IgD-negative memory B cell (primary cell): ENCODE measurements around the gene GLP1R. TPM values are rescaled to one million over a fixed set of nuclear protein-coding genes. Genes with fewer than 3 reads are reported as not detected.

Experiments used
- H3K27ac Mint-ChIP-seq, 3 donors: one replicate each; pipeline ENCODE4 v1.8.0; 2020 to 2022; ENCODE audit warnings: mild to moderate bottlenecking in 3 of 3, mixed read lengths in 3 of 3, moderate library complexity in 1 of 3
- H3K27me3 Mint-ChIP-seq: one replicate; pipeline ENCODE4 v1.8.0; 2021; ENCODE audit warnings: mixed read lengths
- H3K36me3 Mint-ChIP-seq: one replicate; pipeline ENCODE4 v1.8.0; 2020; ENCODE audit warnings: mild to moderate bottlenecking, mixed read lengths
- H3K4me1 Mint-ChIP-seq, 3 donors: one replicate each; pipeline ENCODE4 v1.8.0; 2020 to 2022; ENCODE audit warnings: mixed read lengths in 3 of 3, mild to moderate bottlenecking in 1 of 3
- H3K4me3 Mint-ChIP-seq, 4 donors: one replicate each; pipeline ENCODE4 v1.8.0; 2020 to 2022; ENCODE audit warnings: mild to moderate bottlenecking in 4 of 4, mixed read lengths in 4 of 4, moderate library complexity in 3 of 4
- H3K9me3 Mint-ChIP-seq, 3 donors: one replicate each; pipeline ENCODE4 v1.8.0; 2020 to 2021; ENCODE audit warnings: mixed read lengths in 3 of 3, mild to moderate bottlenecking in 1 of 3
- polyA plus RNA-seq: library from polyadenylated mRNA; unstranded; fragments of 300-500 nt; fragmentation: Illumina TruSeq; gene quantifications from one replicate; pipeline ENCODE4 v1.2.3, GENCODE V29; 2021

Gene GLP1R
- polyA plus RNA-seq, 1 donor from 2014 or later = not detected

GRCh38 chr6:39053854-39054576, 5.4 kb downstream of the GLP1R start:
- Mint-ChIP-seq H3K4me1 (peaks cover 0 to 2% (median 0%) of the 10 kb centered on the region in 3 donors), H3K36me3 (no peaks in the 10 kb centered on the region), H3K9me3 (no peaks in the 10 kb centered on the region), H3K4me3 (no peak overlapping the region), H3K27me3 (peaks cover 30% of the 10 kb centered on the region), H3K27ac (no peak overlapping the region)

GRCh38 chr6:39054577-39055142, 6.1 kb downstream of the GLP1R start:
- no peaks in the 10 kb centered on the region for H3K9me3 Mint-ChIP-seq
- no peaks in the 10 kb centered on the region for H3K36me3 Mint-ChIP-seq
- H3K4me1 Mint-ChIP-seq = peaks cover 0 to 2% (median 0%) of the 10 kb centered on the region in 3 donors
- no peak overlapping the region for H3K27ac Mint-ChIP-seq
- no peak overlapping the region for H3K4me3 Mint-ChIP-seq
- peaks cover 28% of the 10 kb centered on the region for H3K27me3 Mint-ChIP-seq

DNA sequence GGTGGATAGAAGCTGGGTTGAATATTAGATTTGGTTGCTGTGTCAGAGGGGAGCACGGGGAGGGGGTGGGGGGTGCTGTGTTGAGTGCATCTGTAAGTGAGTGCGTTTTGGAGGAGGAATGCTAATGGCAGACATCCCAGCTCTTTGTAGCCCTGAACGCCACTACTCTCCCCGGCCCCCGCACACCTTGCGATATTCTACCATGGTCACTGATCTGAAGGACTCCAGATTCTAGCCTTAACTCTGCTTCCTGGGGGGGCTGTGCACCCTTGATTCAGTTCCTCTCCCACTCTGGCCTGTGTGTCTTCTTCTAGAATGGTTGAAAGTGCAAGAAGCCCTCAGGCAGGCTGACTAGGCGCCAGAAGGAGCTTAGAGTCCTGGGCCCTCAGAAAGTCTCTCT, 7.1 kb downstream of the GLP1R start:
- Mint-ChIP-seq H3K9me3 (peaks cover 0 to 1% (median 0%) of the 10 kb centered on the region in 3 donors), H3K4me3 (no peak overlapping the region), H3K27ac (no peak overlapping the region), H3K36me3 (peaks cover 1% of the 10 kb centered on the region), H3K4me1 (peaks cover 0 to 2% (median 0%) of the 10 kb centered on the region in 3 donors), H3K27me3 (peaks cover 24% of the 10 kb centered on the region)

DNA sequence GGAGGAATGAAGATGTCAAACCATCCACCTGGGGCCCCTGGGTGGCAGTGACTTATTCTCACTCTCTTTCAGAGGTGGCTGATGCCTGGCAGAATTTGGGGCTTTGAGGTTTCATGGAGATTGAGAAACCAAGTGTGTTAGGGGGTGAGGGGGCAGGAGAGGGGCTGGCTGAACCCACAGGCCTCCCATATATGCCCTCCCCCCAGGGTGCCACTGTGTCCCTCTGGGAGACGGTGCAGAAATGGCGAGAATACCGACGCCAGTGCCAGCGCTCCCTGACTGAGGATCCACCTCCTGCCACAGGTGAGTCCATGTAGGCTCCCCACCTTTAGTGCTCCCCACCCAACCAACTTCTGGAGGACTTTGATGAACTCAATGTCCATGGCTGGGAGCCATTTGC, 7.6 kb downstream of the GLP1R start:
- H3K4me3 Mint-ChIP-seq = no peak overlapping the region
- H3K27me3 Mint-ChIP-seq = peaks cover 20% of the 10 kb centered on the region

GRCh38 chr6:39056681-39057080, 8.1 kb downstream of the GLP1R start:
- H3K27me3 Mint-ChIP-seq = peaks cover 18% of the 10 kb centered on the region
- peak overlapping the region in 1 of 3 donors; percentile 39 for H3K27ac Mint-ChIP-seq
- H3K4me3 Mint-ChIP-seq = no peak overlapping the region
- peaks cover 0 to 1% (median 0%) of the 10 kb centered on the region in 3 donors for H3K9me3 Mint-ChIP-seq
- peaks cover 0 to 2% (median 0%) of the 10 kb centered on the region in 3 donors for H3K4me1 Mint-ChIP-seq
- peaks cover 1% of the 10 kb centered on the region for H3K36me3 Mint-ChIP-seq

More for the DNA sequence above, 7.6 kb downstream of the GLP1R start:
- Mint-ChIP-seq H3K36me3 (peaks cover 1% of the 10 kb centered on the region), H3K4me1 (peaks cover 0 to 2% (median 0%) of the 10 kb centered on the region in 3 donors), H3K9me3 (peaks cover 0 to 1% (median 0%) of the 10 kb centered on the region in 3 donors), H3K27ac (no peak overlapping the region)

- Mint-ChIP-seq H3K36me3 (peaks cover 1% of the 10 kb centered on the region), H3K27ac (peak overlapping the region in 1 of 3 donors; percentile 39), H3K4me3 (no peak overlapping the region)
Observed at GRCh38 chr6:39057251-39058155, 8.9 kb downstream of the GLP1R start.

GRCh38 chr6:39058471-39059147, 10.0 kb downstream of the GLP1R start:
- peaks cover 17% of the 10 kb centered on the region for H3K27me3 Mint-ChIP-seq
- no peak overlapping the region for H3K27ac Mint-ChIP-seq
- peaks cover 1% of the 10 kb centered on the region for H3K36me3 Mint-ChIP-seq
- H3K4me1 Mint-ChIP-seq = peaks cover 0 to 2% (median 0%) of the 10 kb centered on the region in 3 donors
- no peak overlapping the region for H3K4me3 Mint-ChIP-seq
- H3K9me3 Mint-ChIP-seq = peaks cover 0 to 1% (median 0%) of the 10 kb centered on the region in 3 donors

More at GRCh38 chr6:39057251-39058155, 8.9 kb downstream of the GLP1R start:
- Mint-ChIP-seq H3K9me3 (peaks cover 0 to 1% (median 0%) of the 10 kb centered on the region in 3 donors), H3K4me1 (peaks cover 0 to 2% (median 0%) of the 10 kb centered on the region in 3 donors), H3K27me3 (peaks cover 17% of the 10 kb centered on the region)

- H3K36me3 Mint-ChIP-seq = peaks cover 1% of the 10 kb centered on the region
- peaks cover 0 to 1% (median 0%) of the 10 kb centered on the region in 3 donors for H3K9me3 Mint-ChIP-seq
- H3K27ac Mint-ChIP-seq = no peak overlapping the region
- peaks cover 14% of the 10 kb centered on the region for H3K27me3 Mint-ChIP-seq
- no peak overlapping the region for H3K4me3 Mint-ChIP-seq
- H3K4me1 Mint-ChIP-seq = no peaks in the 10 kb centered on the region
Observed at GRCh38 chr6:39059496-39060310, 11.1 kb downstream of the GLP1R start.

DNA sequence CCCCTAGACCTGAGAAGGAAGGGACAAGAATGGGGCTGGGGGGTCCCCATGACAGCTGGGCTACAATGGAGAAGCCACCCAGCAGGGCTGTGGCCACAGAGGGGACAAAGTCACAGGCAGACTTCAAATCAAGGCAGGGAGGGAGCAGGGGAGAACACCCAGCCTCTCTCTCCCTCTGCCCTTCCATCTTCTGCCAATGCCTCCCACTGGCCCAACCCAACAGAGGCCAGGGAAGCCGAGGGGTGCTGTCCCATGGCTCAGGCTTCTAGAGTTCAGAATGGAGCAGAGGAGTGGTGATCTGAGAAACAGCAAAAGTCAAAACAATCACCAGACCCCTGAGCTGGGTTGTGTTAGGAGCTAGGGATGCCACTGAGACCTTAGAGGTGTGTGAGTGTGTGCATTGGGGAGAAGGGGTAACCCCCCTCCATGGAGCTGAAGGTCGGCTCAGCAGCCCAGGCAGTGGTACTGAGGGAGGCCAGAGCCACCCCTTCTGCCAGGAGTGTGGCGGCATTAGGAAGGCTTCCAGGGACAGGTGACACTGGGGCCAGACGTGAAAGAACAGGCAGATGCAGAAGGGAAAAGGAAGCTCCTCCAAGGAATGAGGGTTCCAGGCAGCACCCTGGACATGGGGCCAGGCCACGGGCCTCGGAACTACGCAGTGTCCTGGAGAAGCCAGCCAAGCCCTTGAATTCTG, 12.0 kb downstream of the GLP1R start:
- Mint-ChIP-seq H3K27me3 (peaks cover 14% of the 10 kb centered on the region), H3K27ac (no peak overlapping the region), H3K4me3 (no peak overlapping the region), H3K9me3 (peaks cover 0 to 1% (median 0%) of the 10 kb centered on the region in 3 donors), H3K4me1 (no peaks in the 10 kb centered on the region), H3K36me3 (peaks cover 1% of the 10 kb centered on the region)

DNA sequence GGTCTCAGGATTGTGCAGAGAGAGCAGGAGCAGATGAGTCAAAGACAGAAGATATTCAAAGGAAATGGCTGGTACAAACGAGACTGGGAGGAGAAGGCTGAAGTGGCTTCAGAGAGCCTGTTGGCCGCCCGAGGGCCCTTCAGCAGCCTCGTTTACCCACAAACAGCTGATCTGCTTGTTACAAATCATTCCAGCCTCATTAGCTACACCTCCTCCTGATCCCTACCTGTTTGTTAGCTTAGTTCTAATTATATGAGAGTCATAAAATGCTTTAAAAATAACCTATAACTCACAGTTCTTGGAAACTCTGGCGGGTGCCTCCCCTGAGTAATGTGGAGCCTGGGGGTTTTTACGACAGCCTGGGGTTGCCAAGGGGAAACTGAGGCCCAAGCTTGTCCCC, 12.6 kb downstream of the GLP1R start:
- H3K27me3 Mint-ChIP-seq = peaks cover 14% of the 10 kb centered on the region
- no peaks in the 10 kb centered on the region for H3K4me1 Mint-ChIP-seq
- H3K27ac Mint-ChIP-seq = no peak overlapping the region
- H3K36me3 Mint-ChIP-seq = peaks cover 1% of the 10 kb centered on the region
- H3K9me3 Mint-ChIP-seq = peaks cover 0 to 1% (median 0%) of the 10 kb centered on the region in 3 donors
- H3K4me3 Mint-ChIP-seq = no peak overlapping the region

- H3K4me3 Mint-ChIP-seq = no peak overlapping the region
- H3K27me3 Mint-ChIP-seq = peaks cover 14% of the 10 kb centered on the region
- H3K4me1 Mint-ChIP-seq = no peaks in the 10 kb centered on the region
- peaks cover 0 to 1% (median 0%) of the 10 kb centered on the region in 3 donors for H3K9me3 Mint-ChIP-seq
- no peak overlapping the region for H3K27ac Mint-ChIP-seq
- H3K36me3 Mint-ChIP-seq = peaks cover 1% of the 10 kb centered on the region
Observed at GRCh38 chr6:39061588-39061987, 13.0 kb downstream of the GLP1R start.

- no peaks in the 10 kb centered on the region for H3K4me1 Mint-ChIP-seq
- H3K36me3 Mint-ChIP-seq = peaks cover 1% of the 10 kb centered on the region
- H3K27me3 Mint-ChIP-seq = peaks cover 14% of the 10 kb centered on the region
- H3K27ac Mint-ChIP-seq = no peak overlapping the region
- no peak overlapping the region for H3K4me3 Mint-ChIP-seq
- peaks cover 0 to 1% (median 0%) of the 10 kb centered on the region in 3 donors for H3K9me3 Mint-ChIP-seq
Observed at GRCh38 chr6:39062014-39062740, 13.6 kb downstream of the GLP1R start.

- H3K36me3 Mint-ChIP-seq = peaks cover 1% of the 10 kb centered on the region
- no peak overlapping the region for H3K4me3 Mint-ChIP-seq
- H3K4me1 Mint-ChIP-seq = no peaks in the 10 kb centered on the region
- H3K9me3 Mint-ChIP-seq = peaks cover 0 to 1% (median 0%) of the 10 kb centered on the region in 3 donors
- H3K27me3 Mint-ChIP-seq = peaks cover 11% of the 10 kb centered on the region
- H3K27ac Mint-ChIP-seq = no peak overlapping the region
Observed at GRCh38 chr6:39063526-39063925, 14.9 kb downstream of the GLP1R start.
